Gastroesophageal sphincter (tissue), 3 donors: ENCODE data around the gene PFDN4.

ENCODE experiments used
- CTCF ChIP-seq, 4 experiments: fragments of 200-600 bp in 2 of 4; fragments of 450-650 bp in 2 of 4; sonication (generic) in 1 of 4; IDR thresholded peaks; one replicate each; pipeline ENCODE4 v1.5.1; 2017 to 2019; ENCODE audit warnings: antibody characterized with exemption in 4 of 4, mild to moderate bottlenecking in 2 of 4, moderate library complexity in 2 of 4
- EP300 ChIP-seq: sonication (generic); formaldehyde crosslinking; IDR thresholded peaks from one replicate; pipeline ENCODE4 v1.6.1; 2017; ENCODE audit warnings: antibody characterized with exemption, mild to moderate bottlenecking
- POLR2A ChIP-seq, 2 donors: fragments of 450-650 bp; IDR thresholded peaks; one replicate each; pipeline ENCODE4 v1.6.1; 2017; ENCODE audit warnings: antibody characterized with exemption in 2 of 2, mild to moderate bottlenecking in 2 of 2, moderate library complexity in 1 of 2
- POLR2AphosphoS5 ChIP-seq: sonication (generic); formaldehyde crosslinking; IDR thresholded peaks from one replicate; pipeline ENCODE4 v1.6.1; 2017; ENCODE audit warnings: antibody characterized with exemption

- no peak for TF ChIP-seq CTCF (IDR thresholded peaks at IDR 0.05)
- no peak for TF ChIP-seq POLR2AphosphoS5
- TF ChIP-seq POLR2A (IDR thresholded peaks at IDR 0.05), result no peak
- no peak for TF ChIP-seq EP300
Measured at GRCh38 chr20:54167909-54168872, 39.7 kb upstream of the PFDN4 start.
